Lung (tissue), 12 donors: ENCODE results near the gene DICER1. TPM values are rescaled to one million over a fixed set of nuclear protein-coding genes. Genes with fewer than 3 reads are reported as not detected.

Source experiments
- ATAC-seq: fragments of 200-7000 bp; cut with Tn5 transposase; one replicate; pipeline ENCODE4 v1.9.1; 2020; ENCODE audit warnings: moderate number of reproducible peaks; ENCODE audit not compliant: insufficient read depth, low FRiP score
- DNase-seq, 3 donors: peaks; one replicate each; pipeline ENCODE4 v3.0.0-alpha.2; 2013 to 2017
- H3K27ac ChIP-seq, 2 donors: one replicate each; pipeline ENCODE4 v1.5.1; 2013; ENCODE audit warnings: mild to moderate bottlenecking in 2 of 2, moderate library complexity in 2 of 2, control low read depth in 1 of 2, inconsistent platforms in 1 of 2, low read depth in 1 of 2, low read length in 1 of 2
- H3K27me3 ChIP-seq, 3 donors: one replicate each; pipeline ENCODE4 v1.5.1; 2013; ENCODE audit warnings: low read length in 2 of 3; ENCODE audit not compliant: control insufficient read depth in 3 of 3, insufficient read depth in 3 of 3
- H3K36me3 ChIP-seq, 4 donors: one replicate each; pipeline ENCODE4 v1.5.1; 2013; ENCODE audit warnings: low read length in 4 of 4, mild to moderate bottlenecking in 1 of 4, moderate library complexity in 1 of 4; ENCODE audit not compliant: control insufficient read depth in 4 of 4, insufficient read depth in 4 of 4
- H3K4me1 ChIP-seq, 5 donors: one replicate each; pipeline ENCODE4 v1.5.1; 2013; ENCODE audit warnings: low read length in 5 of 5, mild to moderate bottlenecking in 2 of 5, moderate library complexity in 1 of 5; ENCODE audit not compliant: control insufficient read depth in 5 of 5, insufficient read depth in 5 of 5
- H3K4me3 ChIP-seq: one replicate; pipeline ENCODE4 v1.5.1; 2013; ENCODE audit warnings: mild to moderate bottlenecking, control low read depth, moderate library complexity
- H3K9ac ChIP-seq, 2 donors: one replicate each; pipeline ENCODE4 v1.5.1; 2013; ENCODE audit warnings: low read length in 2 of 2, control low read depth in 1 of 2; ENCODE audit not compliant: insufficient read depth in 1 of 2
- H3K9me3 ChIP-seq, 4 donors: one replicate each; pipeline ENCODE4 v1.5.1; 2013; ENCODE audit warnings: low read length in 3 of 4, mild to moderate bottlenecking in 1 of 4, moderate library complexity in 1 of 4; ENCODE audit not compliant: control insufficient read depth in 4 of 4, insufficient read depth in 3 of 4
- WGBS, 2 donors: extraction: QIAGEN DNeasy Blood & Tissue Kit; methylation state at CpG; one replicate each; pipeline ENCODE4 v1.1.7; 2013; 5-methylcytosine and 5-hydroxymethylcytosine counted together
- polyA plus RNA-seq, 2 donors: library from polyadenylated mRNA; stranded (reverse); fragments of 200-250 nt; gene quantifications; one replicate each; pipeline ENCODE4 v1.2.1, GENCODE V29; 2013
- total RNA-seq, 2 donors: library from RNA; depleted of rRNA in 1 of 2; stranded (reverse); fragments of >200 nt in 1 of 2; gene quantifications; one replicate each; pipeline ENCODE4 v1.2.1, GENCODE V29; 2014 to 2021
- TF ChIP-seq, protein P1 (sequence below): IDR thresholded peaks from 2 replicates; pipeline ENCODE4 v1.5.1; 2012; ENCODE audit warnings: mild to moderate bottlenecking; ENCODE audit errors: control extremely low read depth, extremely low read depth
- donor health status: control.
- donor health status: control.
- donor health status: Bipolar disorder and iron deficiency.
- donor health status: healthy.
- donor health status: DM: yes; HTN: yes; CAD: no.

DICER1 gene
- total and polyA plus RNA-seq, 4 donors = 9.1 to 103 (median 44.1) TPM

DNA sequence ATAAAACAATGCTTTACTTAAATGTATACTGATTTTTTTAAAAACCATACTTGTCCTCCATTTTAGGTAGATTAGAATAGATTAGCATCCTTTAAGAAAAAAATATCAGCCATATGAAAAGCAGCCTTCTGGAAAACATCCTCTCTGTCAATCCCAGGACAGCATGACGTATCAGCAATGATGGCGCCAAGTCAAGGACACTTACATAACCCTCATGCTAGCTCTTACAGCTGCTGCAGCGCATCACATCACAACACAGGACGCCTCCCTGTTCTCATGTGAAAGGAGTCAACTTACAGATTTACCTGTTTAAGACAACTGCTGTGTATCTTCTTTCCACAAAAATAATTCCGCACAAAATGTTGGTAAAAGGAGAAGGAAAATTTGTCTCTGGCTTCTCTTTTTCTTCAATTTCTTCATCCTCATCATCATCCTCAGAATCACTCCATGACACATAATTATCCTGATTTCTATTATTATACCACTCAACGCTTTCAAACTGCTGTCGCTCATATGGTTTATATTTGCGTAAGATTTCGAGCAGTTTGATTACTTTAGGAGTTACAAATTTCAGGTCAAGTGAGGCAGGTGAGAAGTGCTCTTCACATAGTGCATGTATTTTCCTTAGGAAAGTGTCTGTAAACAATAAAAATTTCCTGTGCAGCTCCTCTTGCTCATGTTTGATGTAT lies 33.3 kb downstream of the DICER1 start:
- 83 to 90% methylated on average over 9 of the region's 9 CpGs for WGBS, 2 donors
- H3K27ac ChIP-seq = no peak overlapping the region
- ATAC-seq (no peak), DNase-seq (no peak)
- H3K27me3 ChIP-seq = no peaks in the 10 kb centered on the region
- no peaks in the 10 kb centered on the region for H3K9me3 ChIP-seq
- TF ChIP-seq, protein P1, sequence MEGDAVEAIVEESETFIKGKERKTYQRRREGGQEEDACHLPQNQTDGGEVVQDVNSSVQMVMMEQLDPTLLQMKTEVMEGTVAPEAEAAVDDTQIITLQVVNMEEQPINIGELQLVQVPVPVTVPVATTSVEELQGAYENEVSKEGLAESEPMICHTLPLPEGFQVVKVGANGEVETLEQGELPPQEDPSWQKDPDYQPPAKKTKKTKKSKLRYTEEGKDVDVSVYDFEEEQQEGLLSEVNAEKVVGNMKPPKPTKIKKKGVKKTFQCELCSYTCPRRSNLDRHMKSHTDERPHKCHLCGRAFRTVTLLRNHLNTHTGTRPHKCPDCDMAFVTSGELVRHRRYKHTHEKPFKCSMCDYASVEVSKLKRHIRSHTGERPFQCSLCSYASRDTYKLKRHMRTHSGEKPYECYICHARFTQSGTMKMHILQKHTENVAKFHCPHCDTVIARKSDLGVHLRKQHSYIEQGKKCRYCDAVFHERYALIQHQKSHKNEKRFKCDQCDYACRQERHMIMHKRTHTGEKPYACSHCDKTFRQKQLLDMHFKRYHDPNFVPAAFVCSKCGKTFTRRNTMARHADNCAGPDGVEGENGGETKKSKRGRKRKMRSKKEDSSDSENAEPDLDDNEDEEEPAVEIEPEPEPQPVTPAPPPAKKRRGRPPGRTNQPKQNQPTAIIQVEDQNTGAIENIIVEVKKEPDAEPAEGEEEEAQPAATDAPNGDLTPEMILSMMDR = no peak
- H3K9ac ChIP-seq = no peak overlapping the region
- no peak overlapping the region for H3K4me3 ChIP-seq
- peaks cover 0 to 6% (median 2%) of the 10 kb centered on the region in 5 donors for H3K4me1 ChIP-seq
- peaks cover 10 to 26% (median 18%) of the 10 kb centered on the region in 4 donors for H3K36me3 ChIP-seq

DNA sequence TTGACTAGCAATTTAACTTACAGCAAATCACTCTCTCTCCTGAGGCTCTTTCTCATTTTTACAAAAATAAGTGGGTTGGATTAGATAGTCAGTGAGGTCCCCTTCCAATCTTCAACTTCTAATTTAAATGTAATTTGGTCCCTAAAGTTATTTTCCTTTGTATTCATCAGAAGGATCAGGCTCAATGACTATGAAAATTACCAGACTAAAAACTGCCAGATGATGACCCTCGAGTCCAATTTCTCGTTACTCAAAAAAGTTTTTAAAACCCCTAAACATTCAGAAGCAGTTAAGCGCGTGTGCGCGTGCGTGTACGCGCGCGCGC lies 34.7 kb downstream of the DICER1 start:
- WGBS, 2 donors = 95 to 97% methylated on average over 12 of the region's 12 CpGs
- DNase-seq (no peak), ATAC-seq (no peak)
- H3K4me1 ChIP-seq = peaks cover 0 to 6% (median under 1%) of the 10 kb centered on the region in 5 donors
- peaks cover 11 to 22% (median 18%) of the 10 kb centered on the region in 4 donors for H3K36me3 ChIP-seq
- H3K9me3 ChIP-seq = no peaks in the 10 kb centered on the region
- no peak overlapping the region for H3K4me3 ChIP-seq
- no peak overlapping the region for H3K27ac ChIP-seq
- TF ChIP-seq, protein P1 = no peak
- H3K9ac ChIP-seq = no peak overlapping the region
- no peaks in the 10 kb centered on the region for H3K27me3 ChIP-seq

- H3K4me1 ChIP-seq = peaks cover 0 to 5% (median 0%) of the 10 kb centered on the region in 5 donors
- no peak overlapping the region for H3K4me3 ChIP-seq
- no peak for ATAC-seq
- peaks cover 11 to 24% (median 19%) of the 10 kb centered on the region in 4 donors for H3K36me3 ChIP-seq
- no peaks in the 10 kb centered on the region for H3K9me3 ChIP-seq
- no peaks in the 10 kb centered on the region for H3K27me3 ChIP-seq
- no peak for DNase-seq
- WGBS, 2 donors = 97 to 98% methylated on average over 6 of the region's 6 CpGs
- TF ChIP-seq, protein P1 = no peak
- H3K9ac ChIP-seq = no peak overlapping the region
- H3K27ac ChIP-seq = no peak overlapping the region
Measured at GRCh38 chr14:95121911-95122620, 35.3 kb downstream of the DICER1 start.
